Measurements from ENCODE around the gene GJA3. TPM values are rescaled to one million over a fixed set of nuclear protein-coding genes. Genes with fewer than 3 reads are reported as not detected.

The GJA3 gene
- total and polyA plus RNA-seq, 2 experiments from 2014 or later, result 0.16 to 0.23 TPM

- Histone ChIP-seq H2AFZ (peak overlapping the region; percentile 99), H3K4me1 (ENCODE audit: insufficient read depth) (peaks cover 5% of the 10 kb centered on the region), H3K27ac (peak overlapping the region; percentile 95), H3K4me2 (peak overlapping the region; percentile 99), H3K36me3 (replicated peaks; ENCODE audit: insufficient read depth, low read depth) (no peaks in the 10 kb centered on the region), H3K4me3 (peak overlapping the region; percentile 82), H3K9me3 (ENCODE audit: low read depth) (no peaks in the 10 kb centered on the region), H3K9me2 (replicated peaks; ENCODE audit: insufficient read depth) (no peaks in the 10 kb centered on the region), H3K27me3 (no peaks in the 10 kb centered on the region), H3K79me2 (no peaks in the 10 kb centered on the region), H4K20me1 (ENCODE audit: insufficient read depth, poor library complexity, severe bottlenecking) (no peaks in the 10 kb centered on the region)
- WGBS (ENCODE audit: low lambda C conversion rate, missing lambda C conversion rate), result 4% methylated on average over 28 of the region's 28 CpGs
- peak; percentile 54 for DNase-seq (ENCODE audit: low spot score)
- no peak for TF ChIP-seq EZH2 (IDR thresholded peaks at IDR 0.05; ENCODE audit: borderline replicate concordance)
- TF ChIP-seq CTCF (IDR thresholded peaks at IDR 0.05; ENCODE audit: poor library complexity), result peak; percentile 48
These were observed 32.4 kb downstream of the GJA3 start for GRCh38 chr13:20128459-20128931.

GRCh38 chr13:20127562-20128458, 33.0 kb downstream of the GJA3 start:
- 1% methylated on average over 71 of the region's 82 CpGs for WGBS (ENCODE audit: low lambda C conversion rate, missing lambda C conversion rate)
- Histone ChIP-seq H3K9me3 (ENCODE audit: low read depth) (no peaks in the 10 kb centered on the region), H3K4me3 (peak overlapping the region; percentile 82), H3K27ac (peak overlapping the region; percentile 95), H3K36me3 (replicated peaks; ENCODE audit: insufficient read depth, low read depth) (no peaks in the 10 kb centered on the region), H3K4me1 (ENCODE audit: insufficient read depth) (peaks cover 5% of the 10 kb centered on the region), H3K79me2 (no peaks in the 10 kb centered on the region), H3K9me2 (replicated peaks; ENCODE audit: insufficient read depth) (no peaks in the 10 kb centered on the region), H4K20me1 (ENCODE audit: insufficient read depth, poor library complexity, severe bottlenecking) (no peaks in the 10 kb centered on the region), H3K27me3 (no peaks in the 10 kb centered on the region), H3K4me2 (peak overlapping the region; percentile 99), H2AFZ (peak overlapping the region; percentile 99)
- DNase-seq (ENCODE audit: low spot score), result peak; percentile 81
- TF ChIP-seq CTCF (IDR thresholded peaks at IDR 0.05; ENCODE audit: poor library complexity) (peak; percentile 57), EZH2 (IDR thresholded peaks at IDR 0.05; ENCODE audit: borderline replicate concordance) (no peak)

GRCh38 chr13:20127262-20127561, 33.6 kb downstream of the GJA3 start:
- Histone ChIP-seq H2AFZ (peak overlapping the region; percentile 99), H4K20me1 (ENCODE audit: insufficient read depth, poor library complexity, severe bottlenecking) (no peaks in the 10 kb centered on the region), H3K4me1 (ENCODE audit: insufficient read depth) (peaks cover 5% of the 10 kb centered on the region), H3K27me3 (no peaks in the 10 kb centered on the region), H3K9me2 (replicated peaks; ENCODE audit: insufficient read depth) (no peaks in the 10 kb centered on the region), H3K79me2 (no peaks in the 10 kb centered on the region), H3K9me3 (ENCODE audit: low read depth) (no peaks in the 10 kb centered on the region), H3K4me3 (peak overlapping the region; percentile 82), H3K27ac (peak overlapping the region; percentile 95), H3K36me3 (replicated peaks; ENCODE audit: insufficient read depth, low read depth) (no peaks in the 10 kb centered on the region), H3K4me2 (peak overlapping the region; percentile 99)
- no peak for TF ChIP-seq CTCF (IDR thresholded peaks at IDR 0.05; ENCODE audit: poor library complexity)
- TF ChIP-seq EZH2phosphoT487 (IDR thresholded peaks at IDR 0.05; ENCODE audit: low read depth, severe bottlenecking, unreplicated experiment), result no peak
- TF ChIP-seq EZH2 (IDR thresholded peaks at IDR 0.05; ENCODE audit: borderline replicate concordance), result no peak
- no peak for DNase-seq (ENCODE audit: low spot score)
- WGBS (ENCODE audit: low lambda C conversion rate, missing lambda C conversion rate), result 51% methylated on average over 6 of the region's 6 CpGs

Data from hepatocyte (in vitro differentiated cells).